ENCODE measurements around the gene AKAP11.

Gene AKAP11

GRCh38 chr13:42284068-42284467 lies 12.1 kb downstream of the AKAP11 start:
- Mint-ChIP-seq H3K36me3 (peaks cover 27% of the 10 kb centered on the region), H3K27ac (no peak overlapping the region), H3K27me3 (no peaks in the 10 kb centered on the region), H3K4me3 (no peak overlapping the region), H3K4me1 (peaks cover 48% of the 10 kb centered on the region), H3K9me3 (no peaks in the 10 kb centered on the region)

GRCh38 chr13:42298392-42298791 lies 26.4 kb downstream of the AKAP11 start:
- peaks cover 54% of the 10 kb centered on the region for H3K36me3 Mint-ChIP-seq
- H3K27me3 Mint-ChIP-seq, result no peaks in the 10 kb centered on the region
- H3K27ac Mint-ChIP-seq, result no peak overlapping the region
- peaks cover 9% of the 10 kb centered on the region for H3K9me3 Mint-ChIP-seq
- no peak overlapping the region for H3K4me3 Mint-ChIP-seq
- peaks cover 22% of the 10 kb centered on the region for H3K4me1 Mint-ChIP-seq

DNA sequence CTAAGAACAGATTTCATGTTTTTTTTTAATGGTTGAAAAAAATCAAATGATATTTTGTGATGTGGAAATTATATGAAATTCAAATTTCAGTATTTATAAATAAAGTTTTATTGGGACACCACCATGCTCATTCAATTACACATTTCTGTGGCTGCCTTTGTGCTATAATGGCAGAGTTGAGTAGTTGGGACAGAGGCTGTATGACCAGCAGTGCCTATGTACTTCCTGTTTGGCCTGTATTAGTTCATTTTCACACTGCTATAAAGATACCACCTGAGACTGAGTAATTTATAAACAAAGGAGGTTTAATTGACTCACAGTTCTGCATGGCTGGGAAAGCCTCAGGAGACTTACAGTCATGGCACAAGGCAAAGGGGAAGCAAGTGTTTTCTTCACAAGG lies 33.6 kb downstream of the AKAP11 start:
- Mint-ChIP-seq H3K4me3 (no peak overlapping the region), H3K9me3 (peaks cover 9% of the 10 kb centered on the region), H3K27me3 (no peaks in the 10 kb centered on the region), H3K36me3 (peaks cover 60% of the 10 kb centered on the region), H3K27ac (no peak overlapping the region), H3K4me1 (peaks cover 48% of the 10 kb centered on the region)

GRCh38 chr13:42307461-42307860 lies 35.5 kb downstream of the AKAP11 start:
- Mint-ChIP-seq H3K27ac (peak overlapping the region; percentile 18), H3K36me3 (peaks cover 50% of the 10 kb centered on the region), H3K4me1 (peaks cover 50% of the 10 kb centered on the region)

GRCh38 chr13:42312817-42313431 lies 41.0 kb downstream of the AKAP11 start:
- Mint-ChIP-seq H3K27me3 (no peaks in the 10 kb centered on the region), H3K27ac (peak overlapping the region; percentile 68), H3K36me3 (peaks cover 34% of the 10 kb centered on the region)

More at GRCh38 chr13:42307461-42307860, 35.5 kb downstream of the AKAP11 start:
- peaks cover 2% of the 10 kb centered on the region for H3K9me3 Mint-ChIP-seq
- no peaks in the 10 kb centered on the region for H3K27me3 Mint-ChIP-seq
- H3K4me3 Mint-ChIP-seq, result no peak overlapping the region

DNA sequence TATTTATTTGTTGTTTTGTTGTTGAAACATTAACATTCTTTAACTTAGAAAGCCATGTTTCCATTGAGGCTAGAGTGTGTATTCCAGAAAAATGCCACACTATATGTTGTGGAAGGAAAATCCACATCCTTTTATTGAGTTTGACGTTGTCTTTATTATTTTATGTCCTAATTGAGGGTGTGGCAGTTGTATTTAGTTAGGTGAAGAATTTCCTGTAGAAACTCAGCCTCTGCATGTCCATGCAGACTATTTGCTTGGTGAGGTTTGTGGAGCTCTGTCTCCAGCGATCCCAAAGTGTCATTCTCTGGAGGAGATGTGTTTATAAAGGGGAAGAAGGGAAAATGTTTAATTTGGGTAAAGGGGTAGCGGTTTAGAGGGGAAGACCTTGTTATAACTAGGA lies 46.6 kb downstream of the AKAP11 start:
- no peak overlapping the region for H3K4me3 Mint-ChIP-seq
- H3K27ac Mint-ChIP-seq, result peak overlapping the region; percentile 61
- H3K27me3 Mint-ChIP-seq, result no peaks in the 10 kb centered on the region
- H3K36me3 Mint-ChIP-seq, result peaks cover 18% of the 10 kb centered on the region
- peaks cover 32% of the 10 kb centered on the region for H3K4me1 Mint-ChIP-seq
- no peaks in the 10 kb centered on the region for H3K9me3 Mint-ChIP-seq

More at GRCh38 chr13:42312817-42313431, 41.0 kb downstream of the AKAP11 start:
- Mint-ChIP-seq H3K4me1 (peaks cover 36% of the 10 kb centered on the region), H3K9me3 (no peaks in the 10 kb centered on the region), H3K4me3 (no peak overlapping the region)

DNA sequence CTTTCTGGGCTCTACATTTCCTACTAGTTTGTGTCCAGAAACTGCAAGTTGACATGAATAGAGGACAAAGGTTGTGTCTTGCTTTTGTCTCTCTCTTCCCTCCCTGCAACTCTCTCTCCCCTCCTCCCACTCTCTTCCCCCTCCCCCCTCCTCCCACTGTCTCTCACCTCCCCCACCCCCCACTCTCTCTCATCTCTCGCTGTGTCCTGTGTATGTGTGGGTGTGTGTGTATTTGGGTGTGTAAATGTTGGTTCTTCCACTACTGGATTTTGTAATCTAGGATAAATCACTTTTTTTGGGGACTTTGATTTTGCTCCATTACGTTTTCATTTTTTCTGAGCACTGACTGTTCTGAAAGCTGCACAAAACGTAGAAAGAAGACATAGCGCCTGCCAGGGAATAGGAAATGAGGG lies 48.4 kb downstream of the AKAP11 start:
- Mint-ChIP-seq H3K36me3 (peaks cover 12% of the 10 kb centered on the region), H3K27ac (peak overlapping the region; percentile 60), H3K4me3 (no peak overlapping the region), H3K4me1 (peaks cover 32% of the 10 kb centered on the region), H3K27me3 (no peaks in the 10 kb centered on the region), H3K9me3 (no peaks in the 10 kb centered on the region)

- Mint-ChIP-seq H3K27ac (no peak overlapping the region), H3K9me3 (no peaks in the 10 kb centered on the region), H3K27me3 (no peaks in the 10 kb centered on the region), H3K4me3 (no peak overlapping the region), H3K36me3 (peaks cover 10% of the 10 kb centered on the region), H3K4me1 (peaks cover 32% of the 10 kb centered on the region)
Observed at GRCh38 chr13:42322806-42323205, 50.9 kb downstream of the AKAP11 start.

- Mint-ChIP-seq H3K27me3 (no peaks in the 10 kb centered on the region), H3K27ac (no peak overlapping the region), H3K36me3 (peaks cover 6% of the 10 kb centered on the region), H3K4me1 (peaks cover 27% of the 10 kb centered on the region), H3K4me3 (no peak overlapping the region), H3K9me3 (no peaks in the 10 kb centered on the region)
Observed at GRCh38 chr13:42324704-42325103, 52.8 kb downstream of the AKAP11 start.

DNA sequence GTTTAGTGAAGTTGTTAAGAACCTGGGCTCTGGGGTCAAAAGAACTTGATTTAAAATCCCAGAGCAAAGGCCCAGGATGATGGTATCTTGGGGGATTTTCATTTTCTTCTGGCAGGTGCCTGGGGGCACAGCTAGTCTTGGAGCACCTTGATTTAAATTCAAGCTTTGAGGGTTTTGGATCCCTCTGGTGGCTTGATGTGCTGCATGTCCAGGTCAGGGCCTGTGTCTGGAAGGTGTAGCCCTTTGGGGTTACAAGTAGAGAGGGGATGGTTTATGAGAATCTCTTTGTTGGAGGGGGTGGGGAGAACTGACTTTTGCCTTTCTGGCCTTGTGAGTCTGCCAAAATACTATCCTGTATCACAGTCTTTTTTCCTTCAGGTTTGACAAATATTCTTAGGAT lies 55.8 kb downstream of the AKAP11 start:
- no peak overlapping the region for H3K4me3 Mint-ChIP-seq
- no peak overlapping the region for H3K27ac Mint-ChIP-seq

GRCh38 chr13:42328672-42329071 lies 56.7 kb downstream of the AKAP11 start:
- Mint-ChIP-seq H3K4me3 (peak overlapping the region; percentile 21), H3K27me3 (no peaks in the 10 kb centered on the region), H3K36me3 (peaks cover 1% of the 10 kb centered on the region), H3K4me1 (peaks cover 24% of the 10 kb centered on the region), H3K9me3 (no peaks in the 10 kb centered on the region), H3K27ac (peak overlapping the region; percentile 74)

More for the DNA sequence above, 55.8 kb downstream of the AKAP11 start:
- H3K36me3 Mint-ChIP-seq, result peaks cover 1% of the 10 kb centered on the region
- H3K4me1 Mint-ChIP-seq, result peaks cover 24% of the 10 kb centered on the region
- no peaks in the 10 kb centered on the region for H3K27me3 Mint-ChIP-seq
- no peaks in the 10 kb centered on the region for H3K9me3 Mint-ChIP-seq

GRCh38 chr13:42329239-42329638 lies 57.3 kb downstream of the AKAP11 start:
- no peaks in the 10 kb centered on the region for H3K27me3 Mint-ChIP-seq
- H3K4me3 Mint-ChIP-seq, result no peak overlapping the region
- H3K9me3 Mint-ChIP-seq, result no peaks in the 10 kb centered on the region
- peaks cover 1% of the 10 kb centered on the region for H3K36me3 Mint-ChIP-seq
- peaks cover 26% of the 10 kb centered on the region for H3K4me1 Mint-ChIP-seq
- peak overlapping the region; percentile 79 for H3K27ac Mint-ChIP-seq

DNA sequence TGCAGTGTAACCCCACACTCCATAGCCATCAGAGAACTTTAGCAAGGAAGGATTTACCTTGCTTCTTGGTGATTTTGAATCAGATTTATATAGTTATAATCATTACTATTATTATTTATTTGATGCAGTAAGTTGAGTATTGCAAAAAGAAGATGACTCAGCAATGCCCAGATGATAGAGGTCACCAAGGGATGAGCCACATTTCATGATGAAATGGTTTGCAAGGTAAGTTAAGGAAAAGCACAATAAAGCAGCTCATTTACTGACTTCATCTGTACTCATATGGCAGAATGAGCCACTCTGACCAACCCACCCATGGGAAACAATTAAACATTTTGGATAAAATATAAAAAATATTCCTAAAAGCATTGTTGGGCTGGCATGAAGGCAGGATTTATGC lies 59.1 kb downstream of the AKAP11 start:
- Mint-ChIP-seq H3K4me1 (peaks cover 34% of the 10 kb centered on the region), H3K4me3 (no peak overlapping the region), H3K27me3 (no peaks in the 10 kb centered on the region), H3K27ac (no peak overlapping the region), H3K36me3 (peaks cover 1% of the 10 kb centered on the region), H3K9me3 (no peaks in the 10 kb centered on the region)

- no peak overlapping the region for H3K27ac Mint-ChIP-seq
- H3K9me3 Mint-ChIP-seq, result no peaks in the 10 kb centered on the region
- H3K4me3 Mint-ChIP-seq, result no peak overlapping the region
- peaks cover 31% of the 10 kb centered on the region for H3K4me1 Mint-ChIP-seq
- H3K36me3 Mint-ChIP-seq, result peaks cover 1% of the 10 kb centered on the region
- no peaks in the 10 kb centered on the region for H3K27me3 Mint-ChIP-seq
Observed at GRCh38 chr13:42333613-42334328, 61.8 kb downstream of the AKAP11 start.

DNA sequence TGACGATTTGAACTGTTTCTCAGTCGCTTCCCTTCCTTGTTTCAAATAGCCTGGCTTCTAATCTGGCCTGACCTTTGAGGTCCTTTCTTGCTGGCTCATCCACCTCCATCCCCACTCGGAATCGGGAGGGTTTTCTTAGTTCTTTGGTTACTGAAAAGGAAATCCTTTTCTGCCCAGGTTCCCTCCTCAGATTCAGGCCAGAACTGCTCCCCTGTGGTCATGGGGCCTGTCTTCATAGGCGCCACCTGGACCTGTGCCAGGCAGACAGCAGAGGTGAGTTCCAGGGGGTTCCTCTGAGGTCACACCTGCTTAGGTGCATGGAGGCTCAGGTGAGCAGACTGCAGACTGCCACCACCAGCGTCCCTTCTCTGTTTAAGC lies 62.4 kb downstream of the AKAP11 start:
- Mint-ChIP-seq H3K27me3 (no peaks in the 10 kb centered on the region), H3K27ac (peak overlapping the region; percentile 76), H3K9me3 (no peaks in the 10 kb centered on the region), H3K4me3 (no peak overlapping the region), H3K36me3 (peaks cover 1% of the 10 kb centered on the region), H3K4me1 (peaks cover 25% of the 10 kb centered on the region)

DNA sequence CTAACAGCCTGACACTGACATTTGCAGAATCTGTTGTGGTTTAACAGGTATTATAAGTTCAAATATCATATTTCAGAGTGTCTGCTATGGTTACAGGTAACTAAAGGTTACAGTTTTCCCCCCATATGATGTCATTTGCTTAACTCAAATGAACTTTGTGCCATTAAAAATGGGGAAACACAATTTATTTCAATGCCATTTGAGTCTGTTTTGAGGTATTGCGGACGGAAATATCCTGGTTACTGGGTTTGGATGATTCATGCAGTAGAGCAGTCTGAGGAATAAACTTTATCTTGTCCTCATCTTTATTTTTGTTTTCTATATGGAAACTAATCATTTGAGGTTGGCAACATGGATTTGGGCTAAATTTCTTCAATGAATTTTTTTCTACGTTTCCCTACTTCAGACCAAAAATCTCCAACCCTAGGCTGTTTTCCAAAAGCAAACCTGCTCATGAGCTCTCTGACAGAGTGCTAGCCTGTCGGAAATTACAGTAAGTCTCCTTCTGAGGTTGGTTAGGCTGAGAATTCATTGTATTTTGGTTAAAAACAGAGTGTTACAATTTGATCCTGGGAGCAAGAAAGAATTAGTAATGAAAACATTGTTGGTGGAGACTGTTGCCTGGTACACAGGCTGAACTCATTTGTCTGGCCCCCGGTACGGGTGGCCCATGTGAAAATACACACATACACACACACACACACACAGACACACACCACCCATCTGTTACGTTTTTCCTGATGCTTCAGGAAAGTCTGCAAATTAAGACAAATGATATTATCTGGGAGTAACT lies 66.1 kb downstream of the AKAP11 start:
- Mint-ChIP-seq H3K27ac (no peak overlapping the region), H3K27me3 (no peaks in the 10 kb centered on the region), H3K9me3 (no peaks in the 10 kb centered on the region), H3K4me3 (no peak overlapping the region), H3K36me3 (no peaks in the 10 kb centered on the region), H3K4me1 (peaks cover 10% of the 10 kb centered on the region)

All from activated naive CD4-positive, alpha-beta T cell treated with anti-CD3 and anti-CD28 coated beads, Interleukin-2, amount 50 U/mL, for 24 hours (primary cell).